Kidney (tissue), 14 donors: ENCODE measurements around the gene NOXO1. TPM values are rescaled to one million over a fixed set of nuclear protein-coding genes. Genes with fewer than 3 reads are reported as not detected.

ENCODE experiments used
- DNase-seq, 5 donors: peaks; one replicate each; pipeline ENCODE4 v3.0.0-alpha.2; 2013 to 2020
- FAIRE-seq: peaks from 2 replicates; lab custom pipeline; 2012; peaks lifted over from hg19 to GRCh38; lab: Jason Lieb, UNC
- H3K27ac ChIP-seq, 2 donors: one replicate each; pipeline ENCODE4 v1.7.0; 2013; ENCODE audit warnings: low read depth in 2 of 2, low read length in 2 of 2, inconsistent platforms in 1 of 2
- H3K27me3 ChIP-seq: one replicate; pipeline ENCODE4 v1.7.1; 2013; ENCODE audit warnings: low read length, inconsistent platforms; ENCODE audit not compliant: control insufficient read depth, insufficient read depth
- H3K36me3 ChIP-seq, 3 donors: one replicate each; pipeline versions ENCODE4 v1.7.0 to v1.7.1; 2013; ENCODE audit warnings: low read length in 3 of 3, control low read depth in 1 of 3, inconsistent platforms in 1 of 3; ENCODE audit not compliant: insufficient read depth in 3 of 3, control insufficient read depth in 2 of 3
- H3K4me1 ChIP-seq, 3 donors: one replicate each; pipeline versions ENCODE4 v1.7.0 to v1.7.1; 2013; ENCODE audit warnings: low read length in 3 of 3, inconsistent platforms in 1 of 3, low read depth in 1 of 3; ENCODE audit not compliant: control insufficient read depth in 2 of 3, insufficient read depth in 2 of 3
- H3K4me3 ChIP-seq, 3 donors: one replicate each; pipeline versions ENCODE4 v1.7.0 to v1.8.1; 2013; ENCODE audit warnings: low read length in 3 of 3, control low read depth in 1 of 3, inconsistent platforms in 1 of 3
- H3K9ac ChIP-seq, 3 donors: one replicate each; pipeline versions ENCODE4 v1.7.0 to v1.7.1; 2013; ENCODE audit warnings: low read length in 3 of 3, control low read depth in 1 of 3, inconsistent platforms in 1 of 3
- H3K9me3 ChIP-seq, 3 donors: one replicate each; pipeline versions ENCODE4 v1.7.0 to v1.7.1; 2013; ENCODE audit warnings: low read length in 3 of 3, control low read depth in 1 of 3, inconsistent platforms in 1 of 3; ENCODE audit not compliant: control insufficient read depth in 2 of 3, insufficient read depth in 1 of 3
- CTCF ChIP-seq: IDR thresholded peaks from 3 replicates; pipeline ENCODE4 v1.5.1; 2012; ENCODE audit warnings: mild to moderate bottlenecking, moderate library complexity, borderline replicate concordance; ENCODE audit not compliant: insufficient read depth; ENCODE audit errors: extremely low read depth
- intact Hi-C: fragments of 100-400 bp; cut with DNase I; formaldehyde crosslinking; loops from one replicate; pipeline ENCODE4 v1.11.1; 2022
- polyA plus RNA-seq: library from polyadenylated mRNA; stranded (reverse); fragments of 350-450 nt; fragmentation: Illumina TruSeq; extraction: RNeasy Lipid Tissue Mini Kit (QIAGEN cat#74804); gene quantifications from one replicate; pipeline ENCODE4 v1.2.3, GENCODE V29; 2014; ENCODE audit warnings: low read depth, low replicate concordance; ENCODE audit not compliant: insufficient read depth
- total RNA-seq: library from RNA; stranded (reverse); fragmentation: NEBNext Ultra II Directional; extraction: Animal tissue kit (Norgen Biotek cat#: 25700); gene quantifications from one replicate; pipeline ENCODE4 v1.2.1, GENCODE V29; 2021
- donor health status: control.
- donor health status: control.
- donor health status: control.
- donor health status: control.
- donor health status: control.
- donor health status: DM: yes; HTN: yes; CAD: no.
- donor health status: Normal renal cell carcinoma (clear cell type).

Gene NOXO1
- total and polyA plus RNA-seq, 2 donors from 2014 or later = 0.57 to 0.58 TPM

- intact Hi-C loops = no loop called here
- H3K4me3 ChIP-seq = no peak overlapping the region
- no peaks in the 10 kb centered on the region for H3K9me3 ChIP-seq
- peak in 1 of 5 donors; percentile 59 for DNase-seq
- peaks cover 0 to 28% (median 0%) of the 10 kb centered on the region in 3 donors for H3K4me1 ChIP-seq
- TF ChIP-seq CTCF = no peak
- H3K27ac ChIP-seq = no peak overlapping the region
- FAIRE-seq = no peak
- no peaks in the 10 kb centered on the region for H3K27me3 ChIP-seq
- peaks cover 0 to 31% (median 10%) of the 10 kb centered on the region in 3 donors for H3K36me3 ChIP-seq
- no peak overlapping the region for H3K9ac ChIP-seq
Measured at GRCh38 chr16:2003231-2003826, 22.1 kb upstream of the NOXO1 start.

GRCh38 chr16:2002406-2003230, 21.3 kb upstream of the NOXO1 start:
- FAIRE-seq (no peak), DNase-seq (peak in 1 of 5 donors; percentile 75)
- H3K9ac ChIP-seq = no peak overlapping the region
- intact Hi-C loops = no loop called here
- no peaks in the 10 kb centered on the region for H3K9me3 ChIP-seq
- H3K27me3 ChIP-seq = no peaks in the 10 kb centered on the region
- TF ChIP-seq CTCF = no peak
- peaks cover 0 to 21% (median 0%) of the 10 kb centered on the region in 3 donors for H3K4me1 ChIP-seq
- no peak overlapping the region for H3K27ac ChIP-seq
- H3K4me3 ChIP-seq = no peak overlapping the region
- H3K36me3 ChIP-seq = peaks cover 0 to 33% (median 14%) of the 10 kb centered on the region in 3 donors

GRCh38 chr16:2001456-2002355, 20.4 kb upstream of the NOXO1 start:
- no peak for TF ChIP-seq CTCF
- Histone ChIP-seq H3K27ac (no peak overlapping the region), H3K36me3 (peaks cover 0 to 33% (median 14%) of the 10 kb centered on the region in 3 donors), H3K9me3 (no peaks in the 10 kb centered on the region), H3K4me3 (no peak overlapping the region), H3K4me1 (peaks cover 0 to 16% (median 0%) of the 10 kb centered on the region in 3 donors), H3K27me3 (no peaks in the 10 kb centered on the region), H3K9ac (no peak overlapping the region)
- peak in 1 of 5 donors; percentile 81 for DNase-seq
- intact Hi-C loops = no loop called here
- no peak for FAIRE-seq
